Ascending aorta (tissue), 2 donors: Measurements from ENCODE around the gene QSOX2. TPM values are rescaled to one million over a fixed set of nuclear protein-coding genes. Genes with fewer than 3 reads are reported as not detected.

Experiments
- DNase-seq, 2 donors: peaks; one replicate each; pipeline ENCODE4 v3.0.0-alpha.2; 2019; ENCODE audit warnings: low spot score in 2 of 2
- H3K27ac ChIP-seq, 2 donors: fragments of 200-600 bp; sonication (generic); one replicate each; pipeline ENCODE4 v1.5.1; 2016 to 2017; ENCODE audit warnings: mild to moderate bottlenecking in 1 of 2
- H3K27me3 ChIP-seq: fragments of 200-600 bp; sonication (generic); one replicate; pipeline ENCODE4 v1.5.1; 2017
- H3K36me3 ChIP-seq, 2 donors: fragments of 200-600 bp; sonication (generic); one replicate each; pipeline ENCODE4 v1.5.1; 2016
- H3K4me1 ChIP-seq, 2 donors: fragments of 200-600 bp; sonication (generic); one replicate each; pipeline ENCODE4 v1.5.1; 2016 to 2017; ENCODE audit warnings: mild to moderate bottlenecking in 1 of 2
- H3K4me3 ChIP-seq, 2 donors: fragments of 200-600 bp; sonication (generic); one replicate each; pipeline ENCODE4 v1.5.1; 2016 to 2017; ENCODE audit warnings: mild to moderate bottlenecking in 1 of 2
- H3K9me3 ChIP-seq, 2 donors: fragments of 200-600 bp; sonication (generic); one replicate each; pipeline ENCODE4 v1.5.1; 2016
- CTCF ChIP-seq, 3 experiments: fragments of 200-600 bp in 2 of 3; fragments of 450-650 bp in 1 of 3; sonication (generic) in 2 of 3; IDR thresholded peaks; one replicate each; pipeline ENCODE4 v1.5.1; 2016 to 2019; ENCODE audit warnings: antibody characterized with exemption in 3 of 3, mild to moderate bottlenecking in 1 of 3, moderate library complexity in 1 of 3
- intact Hi-C: fragments of 100-400 bp; cut with DNase I; formaldehyde crosslinking; loops from one replicate; pipeline ENCODE4 v1.15.1; 2023
- total RNA-seq: library from RNA; depleted of rRNA; stranded (reverse); fragments of >200 nt; gene quantifications from one replicate; pipeline ENCODE4 v1.1.0, GENCODE V29; 2016

Gene QSOX2
- total RNA-seq, 1 donor from 2014 or later = 3.7 TPM

- Histone ChIP-seq H3K9me3 (no peaks in the 10 kb centered on the region), H3K27me3 (peaks cover 30% of the 10 kb centered on the region), H3K4me1 (no peaks in the 10 kb centered on the region), H3K36me3 (peaks cover 0 to 2% of the 10 kb centered on the region in 2 donors), H3K27ac (no peak within 1 kb of the TSS), H3K4me3 (no peak within 1 kb of the TSS)
- intact Hi-C loops = no loop called here
- no peak for TF ChIP-seq CTCF (IDR thresholded peaks at IDR 0.05)
- no peak for DNase-seq
Observed at GRCh38 chr9:136204838-136205706, 40.5 kb downstream of the QSOX2 start, which contains the start of gene LHX3. TSS of gene LHX3 (minus strand) at chr9:136205128. CDS start at chr9:136205012, 116 bp downstream.

- Histone ChIP-seq H3K4me3 (no peak overlapping the region), H3K9me3 (no peaks in the 10 kb centered on the region), H3K27ac (no peak overlapping the region), H3K27me3 (peaks cover 35% of the 10 kb centered on the region), H3K36me3 (no peaks in the 10 kb centered on the region), H3K4me1 (no peaks in the 10 kb centered on the region)
- no peak for DNase-seq
- intact Hi-C loops = no loop called here
- no peak for TF ChIP-seq CTCF (IDR thresholded peaks at IDR 0.05)
Observed at GRCh38 chr9:136204145-136204805, 41.3 kb downstream of the QSOX2 start.

GRCh38 chr9:136203408-136204144 is 42.0 kb downstream of the QSOX2 start:
- intact Hi-C loops = no loop called here
- H3K27ac ChIP-seq = no peak overlapping the region
- H3K27me3 ChIP-seq = peaks cover 35% of the 10 kb centered on the region
- DNase-seq = no peak
- H3K4me3 ChIP-seq = no peak overlapping the region
- no peaks in the 10 kb centered on the region for H3K9me3 ChIP-seq
- H3K36me3 ChIP-seq = no peaks in the 10 kb centered on the region
- TF ChIP-seq CTCF (IDR thresholded peaks at IDR 0.05) = no peak
- H3K4me1 ChIP-seq = no peaks in the 10 kb centered on the region

DNA sequence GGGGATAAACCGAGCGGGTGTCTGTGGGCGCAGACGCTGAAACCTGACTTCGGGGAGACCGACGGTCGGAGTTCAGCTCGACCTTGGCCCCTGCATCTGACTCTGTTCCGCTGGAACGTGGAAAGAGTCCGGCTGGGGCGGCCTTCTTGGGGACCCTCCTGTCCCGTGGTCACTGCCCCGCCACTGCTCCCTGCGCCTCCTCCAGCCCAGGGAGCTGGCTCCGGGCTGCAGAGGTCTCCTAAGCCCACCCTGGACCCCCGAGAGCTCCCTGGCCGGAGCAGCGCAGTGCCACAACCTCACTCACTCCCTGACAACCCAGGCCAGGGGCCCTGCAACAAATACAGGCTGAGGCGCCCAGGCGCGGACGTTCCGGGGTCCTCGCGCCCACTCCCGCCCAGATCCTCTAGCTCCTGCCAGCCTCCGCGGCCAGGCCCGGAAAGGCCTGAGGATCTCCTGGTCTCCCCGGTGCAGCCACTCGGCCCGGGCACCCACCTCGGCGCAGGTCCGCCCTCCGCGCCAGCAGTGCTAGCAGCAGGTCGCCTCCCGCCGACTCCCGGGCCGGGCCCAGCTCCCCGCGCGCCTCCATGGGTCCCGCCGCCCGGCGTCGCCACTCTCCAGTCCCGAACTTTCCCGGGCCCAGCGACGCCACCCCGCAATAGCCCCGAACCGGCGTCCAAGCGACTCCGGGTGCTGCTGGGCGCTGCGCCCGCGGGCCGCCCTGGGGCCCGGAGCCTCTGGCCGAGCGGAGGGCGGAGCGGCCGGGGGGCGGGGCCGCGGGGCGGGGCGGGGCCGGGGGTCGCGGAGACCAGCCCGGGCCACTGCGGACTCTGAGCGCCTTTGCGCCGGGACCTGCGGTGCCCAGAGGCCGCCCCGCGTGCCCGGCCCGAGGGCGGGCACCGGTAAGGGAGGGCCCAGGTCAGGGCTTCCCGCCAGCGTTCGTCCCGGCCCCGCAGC is 42.9 kb downstream of the QSOX2 start:
- H3K27me3 ChIP-seq = peaks cover 35% of the 10 kb centered on the region
- H3K36me3 ChIP-seq = no peaks in the 10 kb centered on the region
- H3K9me3 ChIP-seq = no peaks in the 10 kb centered on the region
- no peak overlapping the region for H3K4me3 ChIP-seq
- intact Hi-C loops = no loop called here
- no peaks in the 10 kb centered on the region for H3K4me1 ChIP-seq
- H3K27ac ChIP-seq = no peak overlapping the region
- no peak for DNase-seq
- TF ChIP-seq CTCF (IDR thresholded peaks at IDR 0.05) = no peak
